IPS-18a (cell line): ENCODE data around the gene NHP2.

Source experiments
- H3K27ac ChIP-seq: one replicate; pipeline ENCODE4 v1.5.1; 2013; ENCODE audit warnings: low read length
- H3K27me3 ChIP-seq: one replicate; pipeline ENCODE4 v1.6.1; 2013; ENCODE audit warnings: mild to moderate bottlenecking, low read length; ENCODE audit not compliant: control insufficient read depth, insufficient read depth
- H3K36me3 ChIP-seq: one replicate; pipeline ENCODE4 v1.6.1; 2013; ENCODE audit warnings: low read depth, low read length; ENCODE audit not compliant: control insufficient read depth
- H3K4me1 ChIP-seq: one replicate; pipeline ENCODE4 v1.6.1; 2013; ENCODE audit warnings: low read depth, low read length; ENCODE audit not compliant: control insufficient read depth
- H3K4me3 ChIP-seq: one replicate; pipeline ENCODE4 v1.5.1; 2013; ENCODE audit warnings: low read length
- H3K9ac ChIP-seq: one replicate; pipeline ENCODE4 v1.6.1; 2013; ENCODE audit warnings: mild to moderate bottlenecking, low read length, moderate library complexity
- H3K9me3 ChIP-seq: one replicate; pipeline ENCODE4 v1.6.1; 2013; ENCODE audit warnings: low read depth, low read length; ENCODE audit not compliant: control insufficient read depth

The NHP2 gene

GRCh38 chr5:178116143-178116885 is 37.4 kb downstream of the NHP2 start:
- Histone ChIP-seq H3K27ac (peak overlapping the region; percentile 84), H3K4me3 (peak overlapping the region; percentile 87), H3K9me3 (no peaks in the 10 kb centered on the region), H3K9ac (peak overlapping the region; percentile 66), H3K27me3 (no peaks in the 10 kb centered on the region), H3K36me3 (peaks cover 14% of the 10 kb centered on the region), H3K4me1 (peaks cover 32% of the 10 kb centered on the region)

DNA sequence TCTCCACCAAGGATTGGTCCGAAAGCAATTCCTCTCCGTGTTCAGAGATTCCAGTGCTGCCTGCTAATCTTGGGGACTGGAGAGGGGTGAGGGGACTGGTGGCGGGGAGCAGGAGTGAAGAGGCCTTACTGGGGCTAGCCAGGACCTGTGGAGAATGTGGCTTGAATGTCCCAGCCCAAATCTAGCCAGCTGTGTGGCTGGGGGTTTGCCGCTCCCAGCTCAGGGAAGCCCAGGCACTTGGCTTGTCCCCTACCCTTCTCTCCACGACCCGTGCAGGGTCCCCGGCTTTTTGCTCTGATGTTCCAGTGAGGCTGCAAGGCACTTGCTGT is 37.9 kb downstream of the NHP2 start:
- Histone ChIP-seq H3K9ac (peak overlapping the region; percentile 66), H3K27me3 (no peaks in the 10 kb centered on the region), H3K27ac (peak overlapping the region; percentile 69), H3K36me3 (peaks cover 9% of the 10 kb centered on the region), H3K4me3 (peak overlapping the region; percentile 87), H3K9me3 (no peaks in the 10 kb centered on the region), H3K4me1 (peaks cover 32% of the 10 kb centered on the region)

GRCh38 chr5:178115136-178115813 is 38.4 kb downstream of the NHP2 start:
- Histone ChIP-seq H3K27ac (peak overlapping the region; percentile 69), H3K4me3 (peak overlapping the region; percentile 87), H3K9ac (peak overlapping the region; percentile 69)

DNA sequence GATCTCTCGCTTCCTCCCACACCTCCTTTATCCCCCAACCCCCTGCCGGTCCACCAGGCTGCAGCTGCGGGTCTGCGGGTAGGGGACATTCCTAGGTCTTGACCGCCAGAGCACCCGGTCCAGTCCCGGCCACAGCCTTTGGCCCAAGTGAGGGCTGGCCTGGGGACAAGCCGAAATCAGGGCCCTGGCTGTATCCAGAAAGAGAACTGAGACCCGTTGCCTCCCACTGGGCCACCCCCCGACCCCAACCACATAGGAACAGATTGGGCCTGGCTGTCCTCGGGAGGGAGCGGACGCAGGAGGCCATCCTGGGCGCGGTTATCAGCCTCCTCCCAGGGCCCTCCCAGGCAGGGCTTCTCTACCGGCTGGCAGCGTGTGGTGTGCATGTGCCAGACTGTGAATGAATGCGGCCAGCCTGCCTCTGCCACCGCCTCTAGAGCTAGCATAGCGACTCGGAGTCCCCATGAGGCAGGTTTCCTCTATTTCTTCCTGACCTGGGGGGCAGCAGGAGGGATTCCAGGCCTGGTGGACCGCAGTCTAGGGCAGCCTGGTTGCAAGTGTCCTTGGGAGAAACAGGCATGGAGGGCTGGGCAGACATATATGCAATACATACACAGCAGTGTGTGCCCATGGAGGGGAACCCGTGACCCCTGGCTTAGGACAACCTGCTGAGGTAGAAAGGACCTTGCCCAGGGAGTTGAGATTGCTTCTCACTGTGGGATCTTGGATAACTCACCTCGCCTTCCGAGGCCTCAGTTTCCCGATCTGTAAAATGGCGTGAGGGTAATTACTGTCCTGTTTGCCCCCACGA is 39.2 kb downstream of the NHP2 start:
- Histone ChIP-seq H3K4me3 (peak overlapping the region; percentile 87), H3K4me1 (peaks cover 32% of the 10 kb centered on the region), H3K27me3 (no peaks in the 10 kb centered on the region), H3K36me3 (peaks cover 1% of the 10 kb centered on the region), H3K9me3 (no peaks in the 10 kb centered on the region), H3K27ac (peak overlapping the region; percentile 9), H3K9ac (peak overlapping the region; percentile 69)

More at GRCh38 chr5:178115136-178115813, 38.4 kb downstream of the NHP2 start:
- H3K4me1 ChIP-seq: peaks cover 32% of the 10 kb centered on the region
- H3K36me3 ChIP-seq: peaks cover 7% of the 10 kb centered on the region
- H3K9me3 ChIP-seq: no peaks in the 10 kb centered on the region
- H3K27me3 ChIP-seq: no peaks in the 10 kb centered on the region

DNA sequence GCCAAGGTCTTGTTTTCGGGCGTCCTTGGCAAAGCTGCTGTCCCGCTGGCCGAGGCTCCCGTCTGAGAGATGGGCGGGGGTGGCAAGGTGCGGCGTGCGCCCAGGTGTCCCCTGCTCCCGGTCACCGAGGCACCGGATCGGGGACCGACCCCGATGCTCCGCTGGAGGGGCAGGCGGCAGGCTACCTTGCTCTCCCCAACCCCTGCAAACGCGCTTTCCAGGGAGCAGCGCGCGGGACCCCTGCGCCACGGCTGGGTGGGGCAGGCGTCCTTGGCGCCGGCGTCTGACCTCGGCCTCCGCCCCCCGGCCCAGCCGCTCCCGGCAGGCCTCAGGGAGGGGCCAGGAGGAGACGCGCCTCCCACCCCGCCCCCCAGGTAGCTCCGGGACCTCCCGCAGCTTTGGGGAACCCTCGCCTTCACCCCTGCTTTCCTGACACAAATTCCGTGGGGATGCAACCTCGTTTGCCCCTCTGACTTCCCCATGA is 39.8 kb downstream of the NHP2 start:
- H3K4me3 ChIP-seq: peak overlapping the region; percentile 87
- no peak overlapping the region for H3K27ac ChIP-seq
- peak overlapping the region; percentile 69 for H3K9ac ChIP-seq
- no peaks in the 10 kb centered on the region for H3K9me3 ChIP-seq
- peaks cover 32% of the 10 kb centered on the region for H3K4me1 ChIP-seq
- H3K36me3 ChIP-seq: no peaks in the 10 kb centered on the region
- no peaks in the 10 kb centered on the region for H3K27me3 ChIP-seq

DNA sequence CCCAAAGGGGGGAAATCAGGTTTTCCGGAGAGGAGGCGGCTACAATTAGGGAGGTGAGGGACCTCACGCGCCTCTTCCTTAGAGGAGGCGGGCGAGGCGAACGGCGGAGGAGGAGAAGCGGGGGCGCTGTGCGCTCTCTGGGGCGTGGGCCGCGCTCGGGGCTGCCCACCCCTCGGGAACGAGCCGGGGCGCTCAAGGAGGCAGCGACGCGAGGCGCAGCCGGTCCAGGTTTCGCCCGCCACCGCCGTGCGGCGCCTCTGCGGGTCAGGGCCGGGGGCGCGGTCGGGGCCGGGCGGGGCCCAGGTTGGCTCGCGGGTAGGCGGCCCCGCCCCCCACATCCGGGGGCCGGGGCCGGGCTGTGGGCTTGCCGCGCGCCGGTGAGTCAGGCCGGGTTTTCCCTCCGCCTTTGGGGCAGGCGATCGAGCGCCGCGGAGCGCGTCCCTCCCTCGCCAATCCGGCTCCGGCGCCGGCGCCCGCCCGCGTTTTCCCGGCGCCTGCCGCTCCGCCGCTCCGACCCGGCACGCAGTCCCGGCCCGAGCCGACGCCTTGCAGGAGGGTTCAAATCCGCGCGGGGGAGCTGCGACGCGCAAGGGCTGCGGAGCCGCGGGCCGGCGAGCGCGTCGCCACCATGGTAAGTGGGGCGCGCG is 40.4 kb downstream of the NHP2 start, which contains the start of gene N4BP3:
Gene N4BP3, plus strand, starts transcription at position 392 of the 647 bp plus-strand sequence. CDS start 6,052 bp downstream, outside the sequence.
- Histone ChIP-seq H3K4me1 (peaks cover 31% of the 10 kb centered on the region), H3K36me3 (no peaks in the 10 kb centered on the region), H3K9ac (peak within 1 kb of the TSS; percentile 69), H3K27me3 (no peaks in the 10 kb centered on the region), H3K4me3 (peak within 1 kb of the TSS; percentile 87), H3K9me3 (no peaks in the 10 kb centered on the region), H3K27ac (no peak within 1 kb of the TSS)

GRCh38 chr5:178112545-178112944 is 41.1 kb downstream of the NHP2 start:
- Histone ChIP-seq H3K4me3 (peak overlapping the region; percentile 87), H3K9me3 (no peaks in the 10 kb centered on the region), H3K36me3 (no peaks in the 10 kb centered on the region), H3K27me3 (no peaks in the 10 kb centered on the region), H3K27ac (no peak overlapping the region), H3K9ac (peak overlapping the region; percentile 33), H3K4me1 (peaks cover 24% of the 10 kb centered on the region)

- Histone ChIP-seq H3K4me1 (peaks cover 18% of the 10 kb centered on the region), H3K9ac (no peak overlapping the region), H3K4me3 (no peak overlapping the region), H3K36me3 (no peaks in the 10 kb centered on the region), H3K27me3 (no peaks in the 10 kb centered on the region), H3K9me3 (no peaks in the 10 kb centered on the region), H3K27ac (no peak overlapping the region)
Measured at GRCh38 chr5:178111925-178112324, 41.8 kb downstream of the NHP2 start.

GRCh38 chr5:178110511-178110910 is 43.2 kb downstream of the NHP2 start:
- Histone ChIP-seq H3K4me1 (peaks cover 7% of the 10 kb centered on the region), H3K4me3 (no peak overlapping the region), H3K9ac (no peak overlapping the region), H3K36me3 (no peaks in the 10 kb centered on the region), H3K9me3 (no peaks in the 10 kb centered on the region), H3K27ac (no peak overlapping the region), H3K27me3 (no peaks in the 10 kb centered on the region)

DNA sequence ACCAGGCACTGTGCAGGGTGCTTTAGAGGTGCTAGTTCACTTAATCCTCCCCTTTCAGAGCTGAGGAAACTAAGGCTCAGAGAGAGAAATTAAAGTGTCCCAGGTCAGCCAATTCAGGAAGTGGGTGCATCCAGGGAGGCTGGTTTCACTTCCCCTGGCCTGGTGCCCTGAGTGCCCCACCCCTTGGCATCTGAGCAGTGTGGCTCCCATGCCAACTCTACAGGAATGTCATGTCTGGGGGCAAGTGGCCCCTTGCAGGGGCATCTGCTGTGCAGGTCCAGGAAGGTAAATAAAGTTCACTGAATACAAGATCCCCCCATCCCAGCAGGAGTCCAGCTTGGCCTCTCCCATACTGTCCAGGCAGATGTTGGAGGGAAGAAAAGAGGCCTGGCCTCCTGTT is 44.7 kb downstream of the NHP2 start:
- no peaks in the 10 kb centered on the region for H3K36me3 ChIP-seq
- no peaks in the 10 kb centered on the region for H3K9me3 ChIP-seq
- H3K4me3 ChIP-seq: no peak overlapping the region
- no peak overlapping the region for H3K9ac ChIP-seq
- H3K27me3 ChIP-seq: no peaks in the 10 kb centered on the region
- no peaks in the 10 kb centered on the region for H3K4me1 ChIP-seq
- no peak overlapping the region for H3K27ac ChIP-seq

DNA sequence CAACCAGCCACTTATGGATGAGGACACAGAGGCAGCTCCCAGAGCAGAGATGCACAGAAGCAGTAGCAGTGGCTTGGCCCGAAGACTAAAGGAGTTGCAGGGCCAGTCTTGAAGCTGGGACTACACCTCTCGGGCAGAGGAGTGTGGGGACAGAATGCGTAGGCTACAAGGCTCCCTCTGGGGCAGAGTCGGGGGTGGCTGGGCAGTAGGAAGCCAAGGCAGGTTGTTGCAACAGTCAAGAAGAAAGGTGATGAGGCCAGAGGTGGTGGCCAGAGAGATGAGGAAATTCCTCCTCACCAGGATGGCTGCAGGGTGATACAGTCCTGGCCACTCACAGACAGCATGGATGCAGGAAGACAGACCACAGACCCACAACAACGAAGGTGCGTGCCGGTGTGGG is 45.2 kb downstream of the NHP2 start:
- H3K27ac ChIP-seq: no peak overlapping the region
- H3K27me3 ChIP-seq: no peaks in the 10 kb centered on the region
- H3K36me3 ChIP-seq: no peaks in the 10 kb centered on the region
- H3K4me1 ChIP-seq: no peaks in the 10 kb centered on the region
- no peak overlapping the region for H3K4me3 ChIP-seq
- H3K9me3 ChIP-seq: no peaks in the 10 kb centered on the region
- H3K9ac ChIP-seq: no peak overlapping the region
